Upper lobe of left lung (tissue), 4 donors: ENCODE data around the gene A2ML1.

Source experiments
- CTCF ChIP-seq, 6 experiments: fragments of 450-650 bp in 4 of 6; fragments of 200-600 bp in 2 of 6; sonication (generic) in 2 of 6; IDR thresholded peaks; one replicate each; pipeline ENCODE4 v1.5.1; 2016 to 2019; ENCODE audit warnings: antibody characterized with exemption in 6 of 6
- POLR2A ChIP-seq, 4 donors: fragments of 450-650 bp; IDR thresholded peaks; one replicate each; pipeline ENCODE4 v1.5.1; 2016 to 2017; ENCODE audit warnings: antibody characterized with exemption in 4 of 4, mild to moderate bottlenecking in 2 of 4

GRCh38 chr12:8819666-8819980 lies 2.8 kb upstream of the A2ML1 start:
- TF ChIP-seq CTCF (IDR thresholded peaks at IDR 0.05) = no peak
- TF ChIP-seq POLR2A (IDR thresholded peaks at IDR 0.05) = no peak
